SK-N-SH treated with all-trans-retinoic acid at 6 μM for 48 hours (cell line): ENCODE results near the gene SORCS3.

Experiments
- ESRRG ChIP-seq: fragments of 250-450 bp; sonication (Bioruptor Pico); IDR thresholded peaks from 2 replicates; pipeline ENCODE4 v1.6.1; 2021; ENCODE audit warnings: mild to moderate bottlenecking
- TF ChIP-seq, protein P1 (sequence below): fragments of 250-450 bp; sonication (Bioruptor Pico); IDR thresholded peaks from 2 replicates; pipeline ENCODE4 v1.8.0; 2020; ENCODE audit warnings: mild to moderate bottlenecking, moderate library complexity, borderline replicate concordance

DNA sequence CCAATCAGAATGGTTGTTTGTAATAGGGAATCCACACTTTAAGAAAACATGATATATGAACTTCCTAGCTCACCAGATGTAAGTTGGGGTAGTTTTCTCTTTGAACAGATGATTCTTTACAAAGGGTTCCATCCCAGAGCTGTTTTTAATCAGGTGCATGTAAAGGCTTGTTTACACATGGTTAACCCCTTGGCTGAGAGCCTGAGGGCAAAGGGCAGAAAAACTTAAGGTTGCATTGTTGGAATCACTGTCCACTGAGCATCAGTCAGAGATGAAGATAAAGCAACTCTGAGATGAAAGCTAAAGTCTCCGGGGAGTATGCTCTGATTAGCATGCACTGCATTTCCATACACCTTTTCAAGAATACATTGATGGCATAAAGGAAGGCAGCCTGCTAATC lies 518.2 kb downstream of the SORCS3 start:
- TF ChIP-seq ESRRG = no peak
- TF ChIP-seq, protein P1, sequence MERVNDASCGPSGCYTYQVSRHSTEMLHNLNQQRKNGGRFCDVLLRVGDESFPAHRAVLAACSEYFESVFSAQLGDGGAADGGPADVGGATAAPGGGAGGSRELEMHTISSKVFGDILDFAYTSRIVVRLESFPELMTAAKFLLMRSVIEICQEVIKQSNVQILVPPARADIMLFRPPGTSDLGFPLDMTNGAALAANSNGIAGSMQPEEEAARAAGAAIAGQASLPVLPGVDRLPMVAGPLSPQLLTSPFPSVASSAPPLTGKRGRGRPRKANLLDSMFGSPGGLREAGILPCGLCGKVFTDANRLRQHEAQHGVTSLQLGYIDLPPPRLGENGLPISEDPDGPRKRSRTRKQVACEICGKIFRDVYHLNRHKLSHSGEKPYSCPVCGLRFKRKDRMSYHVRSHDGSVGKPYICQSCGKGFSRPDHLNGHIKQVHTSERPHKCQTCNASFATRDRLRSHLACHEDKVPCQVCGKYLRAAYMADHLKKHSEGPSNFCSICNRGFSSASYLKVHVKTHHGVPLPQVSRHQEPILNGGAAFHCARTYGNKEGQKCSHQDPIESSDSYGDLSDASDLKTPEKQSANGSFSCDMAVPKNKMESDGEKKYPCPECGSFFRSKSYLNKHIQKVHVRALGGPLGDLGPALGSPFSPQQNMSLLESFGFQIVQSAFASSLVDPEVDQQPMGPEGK (CRISPR knock-in tag) = no peak
